ENCODE measurements around the gene SYNDIG1. TPM values are rescaled to one million over a fixed set of nuclear protein-coding genes. Genes with fewer than 3 reads are reported as not detected.

The SYNDIG1 gene
- total and polyA plus RNA-seq, 9 of the 15 experiments (the other 6 are each of a cell fraction or from before 2014, with no cell fraction given): not detected

- Histone ChIP-seq H3K9me3 (replicated peaks; ENCODE audit: control insufficient read depth, insufficient read depth, low read depth, low read length) (no peaks in the 10 kb centered on the region), H3K79me2 (ENCODE audit: control insufficient read depth, insufficient read depth, low read length) (no peaks in the 10 kb centered on the region), H3K4me1 (replicated peaks in 1 of 2; ENCODE audit: control insufficient read depth in 2 of 2, insufficient read depth in 2 of 2, low read length in 2 of 2) (no peaks in the 10 kb centered on the region), H2AFZ (ENCODE audit: low read depth, low read length) (no peak overlapping the region), H3K27me3 (ENCODE audit: control insufficient read depth in 2 of 2, insufficient read depth in 2 of 2, low read length in 2 of 2) (peaks cover 0 to 5% of the 10 kb centered on the region in 2 experiments; a peak in 1 of 5 replicates), H3K9ac (ENCODE audit: insufficient read depth in 1 of 2, low read depth in 2 of 2, low read length in 2 of 2) (no peak overlapping the region), H4K20me1 (replicated peaks; ENCODE audit: control insufficient read depth, insufficient read depth, low read length) (no peaks in the 10 kb centered on the region), H3K9me1 (ENCODE audit: control insufficient read depth, insufficient read depth, low read length) (no peaks in the 10 kb centered on the region), H3K27ac (ENCODE audit: extremely low read depth, low read depth, low read length) (no peak overlapping the region), H3K4me3 (no peak overlapping the region), H3K4me2 (ENCODE audit: insufficient read depth, low read length) (no peak overlapping the region), H3K36me3 (ENCODE audit: control insufficient read depth, insufficient read depth, low read length) (no peaks in the 10 kb centered on the region)
- WGBS (ENCODE audit: insufficient coverage, low coverage, missing lambda C conversion rate): 0% methylated on average over 4 of the region's 5 CpGs
- intact Hi-C loops (cut with micrococcal nuclease): no loop called here
- TF ChIP-seq CAMTA2 (CRISPR knock-in tag; conservative IDR thresholded peaks at IDR 0.05): no peak
- no peak for TF ChIP-seq TAF1 (IDR thresholded peaks at IDR 0.05; ENCODE audit: control insufficient read depth, extremely low read depth, insufficient read depth, low read length, severe bottlenecking)
- TF ChIP-seq HES1 (IDR thresholded peaks at IDR 0.05; ENCODE audit: low read depth): no peak
- no peak for TF ChIP-seq ZBTB8A (IDR thresholded peaks at IDR 0.05; ENCODE audit: partially characterized antibody)
- TF ChIP-seq HOXB6 (CRISPR knock-in tag; IDR thresholded peaks at IDR 0.05; ENCODE audit: borderline replicate concordance): no peak
- no peak for TF ChIP-seq ZNF445 (CRISPR knock-in tag; IDR thresholded peaks at IDR 0.05; ENCODE audit: low read depth)
- no peak for TF ChIP-seq HMG20B (CRISPR knock-in tag; IDR thresholded peaks at IDR 0.05)
- no peak for TF ChIP-seq XRCC5 (IDR thresholded peaks at IDR 0.05; ENCODE audit: low read depth, low read length)
- TF ChIP-seq CBFB (CRISPR knock-in tag; IDR thresholded peaks at IDR 0.05): no peak
- TF ChIP-seq KDM2B (CRISPR knock-in tag; IDR thresholded peaks at IDR 0.05): no peak
- TF ChIP-seq MTF1 (CRISPR knock-in tag; IDR thresholded peaks at IDR 0.05; ENCODE audit: borderline replicate concordance): no peak
- no peak for TF ChIP-seq ZNF57 (CRISPR knock-in tag; IDR thresholded peaks at IDR 0.05)
- TF ChIP-seq HLTF (IDR thresholded peaks at IDR 0.05): no peak
- TF ChIP-seq CBFA2T2 (conservative IDR thresholded peaks at IDR 0.05): no peak
- TF ChIP-seq TCFL5 (CRISPR knock-in tag; conservative IDR thresholded peaks at IDR 0.05): no peak
- no peak for TF ChIP-seq MLX (CRISPR knock-in tag; conservative IDR thresholded peaks at IDR 0.05)
- FAIRE-seq: no peak
- DNase-seq (ENCODE audit: extremely low read depth in 1 of 4, low spot score in 3 of 4): no peak
- BruUV-seq (replicated peaks): no TSS peak
- POLR2A ChIA-PET: interaction anchor here (0.6 kb wide), 1 partner anchor 22 kb away, joined by 3 read pairs; no protein-coding TSS in a partner anchor
- in situ Hi-C loops (cut with MboI): no loop called here
- no peak for ATAC-seq
- CTCF ChIA-PET (ENCODE audit: low intra/inter-chr PET ratio): no interaction called here
These were observed 142.1 kb downstream of the SYNDIG1 start for GRCh38 chr20:24611360-24612140.
